HG02610 (cell line): Measurements from ENCODE around the gene AGER.
"Not testable (repeated sequence)": the region's sequence is repeated elsewhere in the genome, so short reads cannot be mapped to it uniquely, and the experiment has no call there.

Experiments used
- ATAC-seq: cut with Tn5 transposase; IDR thresholded peaks from one replicate; pipeline ENCODE4 v1.9.1; 2021; ENCODE audit warnings: mild to moderate bottlenecking, moderate library complexity; ENCODE audit not compliant: unreplicated experiment

The AGER gene

GRCh38 chr6:32151181-32151862, 32.7 kb downstream of the AGER start:
- no peak for ATAC-seq

GRCh38 chr6:32149932-32150870, 33.9 kb downstream of the AGER start:
- ATAC-seq, result no peak

GRCh38 chr6:32149092-32149755, 34.8 kb downstream of the AGER start:
- ATAC-seq, result no peak

GRCh38 chr6:32148289-32149091, 35.6 kb downstream of the AGER start:
- no peak for ATAC-seq

- no peak for ATAC-seq
Observed at GRCh38 chr6:32147401-32148132, 36.5 kb downstream of the AGER start.

GRCh38 chr6:32146687-32147086, 37.4 kb downstream of the AGER start:
- ATAC-seq, result no peak

- no peak for ATAC-seq
Observed at GRCh38 chr6:32146287-32146686, 37.8 kb downstream of the AGER start.

- not testable (repeated sequence) for ATAC-seq
Observed at GRCh38 chr6:32144238-32144637, 39.8 kb downstream of the AGER start.

- ATAC-seq, result no peak
Observed at GRCh38 chr6:32140420-32141046, 43.5 kb downstream of the AGER start.

- ATAC-seq, result no peak
Observed at GRCh38 chr6:32139590-32139989, 44.5 kb downstream of the AGER start.

GRCh38 chr6:32137454-32137853, 46.6 kb downstream of the AGER start:
- ATAC-seq, result no peak

- no peak for ATAC-seq
Observed at GRCh38 chr6:32133786-32134185, 50.3 kb downstream of the AGER start.

- no peak for ATAC-seq
Observed at GRCh38 chr6:32132110-32132509, 51.9 kb downstream of the AGER start.

- no peak for ATAC-seq
Observed at GRCh38 chr6:32131439-32131948, 52.6 kb downstream of the AGER start.
